ENCODE measurements around the gene DFFB.

- TF ChIP-seq, protein P1, sequence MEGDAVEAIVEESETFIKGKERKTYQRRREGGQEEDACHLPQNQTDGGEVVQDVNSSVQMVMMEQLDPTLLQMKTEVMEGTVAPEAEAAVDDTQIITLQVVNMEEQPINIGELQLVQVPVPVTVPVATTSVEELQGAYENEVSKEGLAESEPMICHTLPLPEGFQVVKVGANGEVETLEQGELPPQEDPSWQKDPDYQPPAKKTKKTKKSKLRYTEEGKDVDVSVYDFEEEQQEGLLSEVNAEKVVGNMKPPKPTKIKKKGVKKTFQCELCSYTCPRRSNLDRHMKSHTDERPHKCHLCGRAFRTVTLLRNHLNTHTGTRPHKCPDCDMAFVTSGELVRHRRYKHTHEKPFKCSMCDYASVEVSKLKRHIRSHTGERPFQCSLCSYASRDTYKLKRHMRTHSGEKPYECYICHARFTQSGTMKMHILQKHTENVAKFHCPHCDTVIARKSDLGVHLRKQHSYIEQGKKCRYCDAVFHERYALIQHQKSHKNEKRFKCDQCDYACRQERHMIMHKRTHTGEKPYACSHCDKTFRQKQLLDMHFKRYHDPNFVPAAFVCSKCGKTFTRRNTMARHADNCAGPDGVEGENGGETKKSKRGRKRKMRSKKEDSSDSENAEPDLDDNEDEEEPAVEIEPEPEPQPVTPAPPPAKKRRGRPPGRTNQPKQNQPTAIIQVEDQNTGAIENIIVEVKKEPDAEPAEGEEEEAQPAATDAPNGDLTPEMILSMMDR (IDR thresholded peaks at IDR 0.05; ENCODE audit: insufficient read depth, low read length) = no peak
- TF ChIP-seq POLR2AphosphoS5 (IDR thresholded peaks at IDR 0.05; ENCODE audit: low read depth) (no peak), REST (IDR thresholded peaks at IDR 0.05; ENCODE audit: insufficient replicate concordance, low read depth) (no peak)
These were observed 34.1 kb downstream of the DFFB start for GRCh38 chr1:3891329-3891865.
